CD4-positive, alpha-beta memory T cell (primary cell): ENCODE data around the gene RALGAPA2. TPM values are rescaled to one million over a fixed set of nuclear protein-coding genes. Genes with fewer than 3 reads are reported as not detected.
A peak's percentile ranks its signal among the peaks of the same experiment; 100 is the strongest.

ENCODE experiments used
- CTCF ChIA-PET: fragments of 350-600 bp; sonication (Branson Sonifier 250); formaldehyde crosslinking; loops from one replicate; lab custom pipeline; 2021; ENCODE audit warnings: inconsistent platforms; ENCODE audit not compliant: partially characterized antibody; lab: Charles Lee
- POLR2A ChIA-PET: fragments of 350-600 bp; sonication (Branson Sonifier 250); formaldehyde crosslinking; loops from one replicate; lab custom pipeline; 2021; ENCODE audit not compliant: partially characterized antibody; lab: Charles Lee
- DNase-seq, 5 donors: peaks; one replicate each; pipeline versions ENCODE4 v3.0.0 to v3.0.0-alpha.2; 2020 to 2022; ENCODE audit warnings: mixed read lengths in 1 of 5
- H3K27ac ChIP-seq: one replicate; pipeline ENCODE4 v1.7.0; 2013; ENCODE audit warnings: low read depth, low read length
- H3K27me3 ChIP-seq: 2 replicates; pipeline ENCODE4 v1.7.0; 2013; ENCODE audit warnings: mild to moderate bottlenecking, low read length, moderate library complexity; ENCODE audit not compliant: insufficient read depth
- H3K36me3 ChIP-seq: 2 replicates; pipeline ENCODE4 v1.7.0; 2013; ENCODE audit warnings: mild to moderate bottlenecking, low read length, moderate library complexity; ENCODE audit not compliant: insufficient read depth
- H3K4me1 ChIP-seq: 2 replicates; pipeline ENCODE4 v1.7.0; 2013; ENCODE audit warnings: mild to moderate bottlenecking, low read length, moderate library complexity; ENCODE audit not compliant: insufficient read depth
- H3K4me3 ChIP-seq, 2 donors: one replicate each; pipeline ENCODE4 v1.7.0; 2013; ENCODE audit warnings: low read length in 2 of 2, mild to moderate bottlenecking in 1 of 2
- H3K9me3 ChIP-seq, 2 donors: one replicate each; pipeline ENCODE4 v1.7.0; 2013; ENCODE audit warnings: low read length in 2 of 2, control low read depth in 1 of 2; ENCODE audit not compliant: control insufficient read depth in 1 of 2
- H3K27ac Mint-ChIP-seq, 7 donors: one replicate each; pipeline ENCODE4 v1.8.0; 2020 to 2021; ENCODE audit warnings: mixed read lengths in 7 of 7, mild to moderate bottlenecking in 6 of 7, inconsistent platforms in 3 of 7, moderate library complexity in 3 of 7
- H3K27me3 Mint-ChIP-seq, 2 donors: one replicate each; pipeline ENCODE4 v1.8.0; 2020 to 2021; ENCODE audit warnings: mixed read lengths in 2 of 2
- H3K36me3 Mint-ChIP-seq, 2 donors: one replicate each; pipeline ENCODE4 v1.8.0; 2020 to 2021; ENCODE audit warnings: mixed read lengths in 2 of 2, inconsistent platforms in 1 of 2, mild to moderate bottlenecking in 1 of 2
- H3K4me1 Mint-ChIP-seq, 4 donors: one replicate each; pipeline ENCODE4 v1.8.0; 2020 to 2021; ENCODE audit warnings: mixed read lengths in 4 of 4, mild to moderate bottlenecking in 1 of 4
- H3K4me3 Mint-ChIP-seq, 8 donors: one replicate each; pipeline ENCODE4 v1.8.0; 2020 to 2021; ENCODE audit warnings: mixed read lengths in 8 of 8, mild to moderate bottlenecking in 7 of 8, moderate library complexity in 6 of 8, inconsistent platforms in 3 of 8
- H3K9me3 Mint-ChIP-seq, 8 donors: one replicate each; pipeline ENCODE4 v1.8.0; 2020 to 2021; ENCODE audit warnings: mixed read lengths in 8 of 8, mild to moderate bottlenecking in 5 of 8, inconsistent platforms in 3 of 8, moderate library complexity in 1 of 8
- intact Hi-C: fragments of 100-400 bp; cut with micrococcal nuclease; formaldehyde crosslinking; loops from one replicate; pipeline ENCODE4 v1.15.1; 2023
- polyA plus RNA-seq, 2 donors: library from polyadenylated mRNA; unstranded; fragments of 300-500 nt; fragmentation: Illumina TruSeq; gene quantifications; one replicate each; pipeline ENCODE4 v1.2.3, GENCODE V29; 2021
- total RNA-seq, 2 experiments: library from RNA; stranded (reverse); gene quantifications; one replicate each; pipeline ENCODE4 v1.2.3, GENCODE V29; 2021

Gene RALGAPA2
- total and polyA plus RNA-seq, 4 experiments from 2014 or later, result 1.6 to 36.3 (median 21.5) TPM

DNA sequence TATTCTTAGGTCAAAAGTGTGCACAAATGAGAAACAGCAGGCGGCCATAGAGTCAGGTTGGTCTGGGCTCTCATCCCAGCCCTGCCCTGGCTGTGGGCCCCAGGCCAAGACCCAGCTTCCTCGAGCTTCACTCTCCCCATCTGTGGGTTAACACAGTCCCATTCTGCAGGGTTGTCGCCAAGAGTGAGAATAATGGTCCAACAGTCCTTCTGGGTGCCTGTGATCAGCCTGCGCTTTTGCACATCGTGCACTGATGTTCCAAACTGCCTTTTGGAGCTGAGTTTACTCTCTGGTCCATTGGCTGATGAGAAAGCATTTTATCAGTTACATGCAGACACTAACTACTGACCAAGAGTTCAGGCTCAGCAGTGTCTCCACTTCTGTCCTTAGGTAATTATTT is 261.9 kb downstream of the RALGAPA2 start:
- no peaks in the 10 kb centered on the region for H3K27me3 Mint-ChIP-seq
- Histone ChIP-seq H3K27me3 (no peaks in the 10 kb centered on the region), H3K4me3 (no peak overlapping the region), H3K9me3 (no peaks in the 10 kb centered on the region), H3K36me3 (peaks cover 3% of the 10 kb centered on the region), H3K4me1 (peaks cover 27% of the 10 kb centered on the region), H3K27ac (no peak overlapping the region)
- intact Hi-C loops, result no loop called here
- POLR2A ChIA-PET, result interaction anchor here (1.2 kb wide), 1 partner anchor 10 kb away, joined by 3 read pairs; no protein-coding TSS in a partner anchor
- no peak overlapping the region for H3K4me3 Mint-ChIP-seq
- H3K27ac Mint-ChIP-seq, result no peak overlapping the region
- H3K4me1 Mint-ChIP-seq, result peaks cover 20 to 26% (median 24%) of the 10 kb centered on the region in 4 donors
- no peaks in the 10 kb centered on the region for H3K9me3 Mint-ChIP-seq
- DNase-seq, result no peak
- CTCF ChIA-PET, result no interaction called here
- peaks cover 7 to 18% of the 10 kb centered on the region in 2 donors for H3K36me3 Mint-ChIP-seq

DNA sequence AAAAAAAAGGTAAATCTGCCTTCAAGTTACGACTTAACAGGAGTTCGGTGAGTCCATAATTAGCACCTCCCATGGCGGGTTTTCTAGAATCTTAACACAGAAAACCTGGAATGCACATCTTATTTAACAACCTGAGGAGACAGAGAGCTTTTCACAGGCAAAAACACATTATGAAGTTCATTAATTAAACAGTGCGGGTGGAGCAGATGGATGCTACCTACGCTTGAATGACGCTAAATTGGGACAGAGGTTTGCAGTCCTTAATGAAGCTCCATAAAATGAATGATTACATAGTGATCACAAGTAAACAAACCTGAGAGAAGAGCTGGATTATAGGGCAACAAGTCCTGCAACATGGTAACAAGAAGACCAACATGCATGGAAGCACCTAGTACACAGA is 263.6 kb downstream of the RALGAPA2 start:
- Histone ChIP-seq H3K4me1 (peaks cover 21% of the 10 kb centered on the region), H3K27me3 (no peaks in the 10 kb centered on the region), H3K4me3 (no peak overlapping the region), H3K9me3 (no peaks in the 10 kb centered on the region), H3K27ac (no peak overlapping the region), H3K36me3 (peaks cover 3% of the 10 kb centered on the region)
- DNase-seq, result no peak
- H3K9me3 Mint-ChIP-seq, result no peaks in the 10 kb centered on the region
- ChIA-PET CTCF (interaction anchor here (0.7 to 1.4 kb wide), 2 partner anchors 23 to 40 kb away, joined by 3 read pairs; no protein-coding TSS in a partner anchor), POLR2A (no interaction called here)
- H3K27ac Mint-ChIP-seq, result no peak overlapping the region
- no peaks in the 10 kb centered on the region for H3K27me3 Mint-ChIP-seq
- H3K4me3 Mint-ChIP-seq, result no peak overlapping the region
- peaks cover 15 to 19% (median 17%) of the 10 kb centered on the region in 4 donors for H3K4me1 Mint-ChIP-seq
- intact Hi-C loops, result no loop called here
- peaks cover 8 to 13% of the 10 kb centered on the region in 2 donors for H3K36me3 Mint-ChIP-seq

- no peak overlapping the region for H3K27ac ChIP-seq
- Mint-ChIP-seq H3K4me3 (no peak overlapping the region), H3K9me3 (no peaks in the 10 kb centered on the region), H3K36me3 (peaks cover 12 to 17% of the 10 kb centered on the region in 2 donors), H3K4me1 (peaks cover under 1 to 2% (median 1%) of the 10 kb centered on the region in 4 donors), H3K27ac (peak overlapping the region in 1 of 7 donors; percentile 37), H3K27me3 (no peaks in the 10 kb centered on the region)
- no peaks in the 10 kb centered on the region for H3K27me3 ChIP-seq
- H3K36me3 ChIP-seq, result no peaks in the 10 kb centered on the region
- H3K4me1 ChIP-seq, result peaks cover 5% of the 10 kb centered on the region
- intact Hi-C loops, result no loop called here
- DNase-seq, result no peak
- CTCF ChIA-PET, result no interaction called here
- POLR2A ChIA-PET, result no interaction called here
- H3K4me3 ChIP-seq, result no peak overlapping the region
- no peaks in the 10 kb centered on the region for H3K9me3 ChIP-seq
Observed at GRCh38 chr20:20447196-20447595, 265.2 kb downstream of the RALGAPA2 start.

DNA sequence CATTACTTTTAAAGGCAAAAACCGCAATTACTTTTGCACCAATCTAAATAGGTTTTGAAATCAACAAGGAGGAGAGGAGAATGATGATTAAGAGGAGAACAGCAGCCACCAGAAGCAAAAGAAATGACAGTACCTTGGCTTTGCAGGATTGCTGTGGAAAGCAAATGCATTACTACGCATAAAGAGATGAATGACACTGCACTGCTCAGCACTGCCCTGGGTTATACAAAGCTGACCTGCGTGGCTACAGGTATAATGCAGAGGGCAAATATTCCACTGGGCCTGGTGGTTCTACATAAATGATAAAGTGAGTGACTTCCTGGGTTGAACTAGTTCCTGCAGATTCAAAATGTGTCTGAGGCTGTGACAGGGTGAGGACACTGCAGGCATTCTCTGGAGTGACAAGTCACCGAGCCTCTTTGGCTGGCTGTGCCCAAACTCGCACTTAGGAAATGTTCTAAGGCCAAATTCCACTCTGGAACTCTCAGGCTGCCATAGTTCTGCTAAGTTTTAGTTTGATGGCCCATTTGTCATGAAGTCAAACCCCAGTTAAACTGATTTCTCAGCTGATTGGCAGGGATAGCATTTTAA is 265.9 kb downstream of the RALGAPA2 start:
- Histone ChIP-seq H3K4me1 (no peaks in the 10 kb centered on the region), H3K27ac (no peak overlapping the region), H3K9me3 (no peaks in the 10 kb centered on the region), H3K27me3 (no peaks in the 10 kb centered on the region), H3K36me3 (no peaks in the 10 kb centered on the region), H3K4me3 (no peak overlapping the region)
- peak overlapping the region in 1 of 7 donors; percentile 37 for H3K27ac Mint-ChIP-seq
- DNase-seq, result no peak
- no peaks in the 10 kb centered on the region for H3K4me1 Mint-ChIP-seq
- peaks cover 14 to 22% of the 10 kb centered on the region in 2 donors for H3K36me3 Mint-ChIP-seq
- H3K9me3 Mint-ChIP-seq, result no peaks in the 10 kb centered on the region
- POLR2A ChIA-PET, result no interaction called here
- intact Hi-C loops, result no loop called here
- H3K27me3 Mint-ChIP-seq, result no peaks in the 10 kb centered on the region
- CTCF ChIA-PET, result no interaction called here
- no peak overlapping the region for H3K4me3 Mint-ChIP-seq

DNA sequence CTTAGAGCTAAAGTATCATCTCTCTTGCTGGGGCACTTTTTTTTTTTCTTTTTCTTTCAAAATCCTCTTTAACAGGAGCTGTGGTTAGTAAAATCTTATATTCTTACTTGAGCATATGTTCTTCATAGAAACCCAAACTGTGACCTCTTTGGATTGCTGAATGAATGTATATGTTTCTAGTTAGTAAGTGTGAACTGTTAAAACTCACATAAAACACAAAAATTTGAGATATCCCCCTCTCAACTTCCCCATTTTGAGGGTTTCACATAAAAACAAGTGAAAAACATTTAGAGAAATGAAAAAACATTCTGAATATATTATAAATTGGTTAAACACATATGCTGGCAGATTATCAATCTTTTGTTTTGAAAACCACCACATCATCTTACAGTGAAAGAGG is 266.4 kb downstream of the RALGAPA2 start:
- no peak overlapping the region for H3K4me3 Mint-ChIP-seq
- Histone ChIP-seq H3K4me3 (no peak overlapping the region), H3K4me1 (no peaks in the 10 kb centered on the region), H3K9me3 (no peaks in the 10 kb centered on the region), H3K27me3 (no peaks in the 10 kb centered on the region), H3K36me3 (no peaks in the 10 kb centered on the region), H3K27ac (no peak overlapping the region)
- no peaks in the 10 kb centered on the region for H3K4me1 Mint-ChIP-seq
- H3K36me3 Mint-ChIP-seq, result peaks cover 16 to 26% of the 10 kb centered on the region in 2 donors
- no peaks in the 10 kb centered on the region for H3K27me3 Mint-ChIP-seq
- no peak for DNase-seq
- CTCF ChIA-PET, result no interaction called here
- H3K27ac Mint-ChIP-seq, result peak overlapping the region in 1 of 7 donors; percentile 43
- intact Hi-C loops, result no loop called here
- POLR2A ChIA-PET, result no interaction called here
- H3K9me3 Mint-ChIP-seq, result no peaks in the 10 kb centered on the region

DNA sequence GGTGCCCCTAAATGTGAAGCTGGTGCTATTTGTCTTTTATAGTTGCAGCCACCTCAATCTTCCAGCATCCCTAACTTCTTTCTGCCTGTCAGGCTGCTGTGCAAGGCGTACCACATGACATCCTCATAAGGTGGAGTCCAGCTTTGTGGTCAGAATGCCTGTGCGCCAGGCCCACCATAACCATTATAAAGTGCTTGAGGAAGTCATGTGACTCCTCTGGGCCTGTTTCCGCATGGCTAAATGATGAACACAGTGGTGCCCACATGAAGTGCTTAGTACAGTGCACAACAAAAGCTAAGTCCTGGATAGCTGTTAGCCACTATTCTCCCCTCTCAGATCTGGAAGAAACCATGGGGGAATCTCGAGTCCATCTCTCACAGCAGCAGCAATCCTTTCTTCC is 268.9 kb downstream of the RALGAPA2 start:
- no peaks in the 10 kb centered on the region for H3K4me1 Mint-ChIP-seq
- no peak overlapping the region for H3K27ac Mint-ChIP-seq
- H3K27me3 Mint-ChIP-seq, result no peaks in the 10 kb centered on the region
- CTCF ChIA-PET, result no interaction called here
- Histone ChIP-seq H3K27me3 (no peaks in the 10 kb centered on the region), H3K4me3 (no peak overlapping the region), H3K9me3 (no peaks in the 10 kb centered on the region), H3K36me3 (no peaks in the 10 kb centered on the region), H3K27ac (no peak overlapping the region), H3K4me1 (no peaks in the 10 kb centered on the region)
- intact Hi-C loops, result no loop called here
- DNase-seq, result no peak
- no peaks in the 10 kb centered on the region for H3K9me3 Mint-ChIP-seq
- peaks cover 19 to 26% of the 10 kb centered on the region in 2 donors for H3K36me3 Mint-ChIP-seq
- no peak overlapping the region for H3K4me3 Mint-ChIP-seq
- POLR2A ChIA-PET, result no interaction called here

GRCh38 chr20:20442466-20442865 is 270.0 kb downstream of the RALGAPA2 start:
- no peaks in the 10 kb centered on the region for H3K4me1 ChIP-seq
- no peak overlapping the region for H3K27ac ChIP-seq
- Mint-ChIP-seq H3K36me3 (peaks cover 25 to 29% of the 10 kb centered on the region in 2 donors), H3K27ac (no peak overlapping the region), H3K9me3 (no peaks in the 10 kb centered on the region), H3K4me1 (no peaks in the 10 kb centered on the region), H3K4me3 (no peak overlapping the region), H3K27me3 (no peaks in the 10 kb centered on the region)
- H3K27me3 ChIP-seq, result no peaks in the 10 kb centered on the region
- intact Hi-C loops, result no loop called here
- H3K9me3 ChIP-seq, result no peaks in the 10 kb centered on the region
- DNase-seq, result no peak
- no peaks in the 10 kb centered on the region for H3K36me3 ChIP-seq
- ChIA-PET POLR2A (no interaction called here), CTCF (no interaction called here)
- H3K4me3 ChIP-seq, result no peak overlapping the region
